GM10266 (cell line): Measurements from ENCODE around the gene KNL1.

Source experiments
- DNase-seq: peaks from one replicate; pipeline ENCODE4 v3.0.0; 2012; ENCODE audit errors: extremely low spot score
- CTCF ChIP-seq: IDR thresholded peaks from 2 replicates; pipeline ENCODE4 v1.5.1; 2012; ENCODE audit warnings: mild to moderate bottlenecking, low read depth; ENCODE audit not compliant: control insufficient read depth, insufficient read depth; ENCODE audit errors: missing control alignments

Gene KNL1

GRCh38 chr15:40598126-40598525 is 4.1 kb downstream of the KNL1 start:
- DNase-seq, result no peak
- no peak for TF ChIP-seq CTCF

- no peak for DNase-seq
- no peak for TF ChIP-seq CTCF
Measured at GRCh38 chr15:40598672-40599071, 4.6 kb downstream of the KNL1 start.

GRCh38 chr15:40600956-40601355 is 6.9 kb downstream of the KNL1 start:
- TF ChIP-seq CTCF, result no peak
- no peak for DNase-seq

- TF ChIP-seq CTCF, result no peak
Measured at GRCh38 chr15:40603935-40604334, 9.9 kb downstream of the KNL1 start.

GRCh38 chr15:40613080-40613479 is 19.0 kb downstream of the KNL1 start:
- no peak for TF ChIP-seq CTCF
- no peak for DNase-seq

More at GRCh38 chr15:40603935-40604334, 9.9 kb downstream of the KNL1 start:
- no peak for DNase-seq

- DNase-seq, result no peak
Measured at GRCh38 chr15:40618023-40618422, 24.0 kb downstream of the KNL1 start.

GRCh38 chr15:40618906-40619305 is 24.9 kb downstream of the KNL1 start:
- no peak for TF ChIP-seq CTCF
- DNase-seq, result no peak

More at GRCh38 chr15:40618023-40618422, 24.0 kb downstream of the KNL1 start:
- no peak for TF ChIP-seq CTCF
